Limb (tissue), 2 donors: ENCODE measurements around the gene PDE6B.
"Not testable (repeated sequence)": the region's sequence is repeated elsewhere in the genome, so short reads cannot be mapped to it uniquely, and the experiment has no call there.

ENCODE experiments used
- DNase-seq, 2 donors: peaks; one replicate each; pipeline ENCODE4 v3.0.0-alpha.2; 2016; ENCODE audit errors: extremely low spot score in 2 of 2

The PDE6B gene

DNA sequence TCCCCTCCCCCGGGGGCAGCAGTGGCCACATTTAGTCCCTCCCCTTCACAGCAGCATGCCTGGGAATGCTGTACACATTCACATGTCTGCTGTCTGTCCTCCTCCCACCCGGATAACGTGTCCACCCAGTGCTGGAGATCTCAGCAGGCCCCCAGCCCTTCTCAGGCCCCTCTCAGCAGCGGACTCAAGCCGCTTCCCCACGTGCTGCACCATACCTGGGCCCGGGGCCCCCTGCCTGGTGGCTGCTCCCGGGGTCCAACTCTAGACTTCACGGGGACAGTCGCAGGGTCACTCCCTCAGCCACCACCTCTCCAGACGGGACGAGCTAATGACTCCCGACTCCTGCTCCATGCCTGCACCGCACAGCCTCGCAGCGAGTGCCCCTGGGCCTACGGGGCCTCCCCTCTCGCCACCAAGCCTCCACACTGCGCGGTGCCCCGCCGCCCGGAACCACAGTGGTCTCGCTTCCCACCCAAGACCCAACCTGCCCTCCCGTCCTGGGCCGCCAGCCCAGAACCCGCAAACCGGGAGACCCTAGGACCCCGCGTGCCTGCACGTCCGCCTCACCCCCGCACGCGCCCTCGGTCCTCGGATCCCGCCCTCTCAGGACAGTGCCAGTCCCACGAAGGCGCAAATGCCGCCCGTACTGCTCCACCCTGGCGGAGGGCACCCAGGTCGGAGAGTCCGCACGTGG lies 79.0 kb downstream of the PDE6B start:
- peak in 1 of 2 donors; percentile 59 for DNase-seq

- DNase-seq, result no peak
Observed at GRCh38 chr4:704971-705277, 79.6 kb downstream of the PDE6B start.

DNA sequence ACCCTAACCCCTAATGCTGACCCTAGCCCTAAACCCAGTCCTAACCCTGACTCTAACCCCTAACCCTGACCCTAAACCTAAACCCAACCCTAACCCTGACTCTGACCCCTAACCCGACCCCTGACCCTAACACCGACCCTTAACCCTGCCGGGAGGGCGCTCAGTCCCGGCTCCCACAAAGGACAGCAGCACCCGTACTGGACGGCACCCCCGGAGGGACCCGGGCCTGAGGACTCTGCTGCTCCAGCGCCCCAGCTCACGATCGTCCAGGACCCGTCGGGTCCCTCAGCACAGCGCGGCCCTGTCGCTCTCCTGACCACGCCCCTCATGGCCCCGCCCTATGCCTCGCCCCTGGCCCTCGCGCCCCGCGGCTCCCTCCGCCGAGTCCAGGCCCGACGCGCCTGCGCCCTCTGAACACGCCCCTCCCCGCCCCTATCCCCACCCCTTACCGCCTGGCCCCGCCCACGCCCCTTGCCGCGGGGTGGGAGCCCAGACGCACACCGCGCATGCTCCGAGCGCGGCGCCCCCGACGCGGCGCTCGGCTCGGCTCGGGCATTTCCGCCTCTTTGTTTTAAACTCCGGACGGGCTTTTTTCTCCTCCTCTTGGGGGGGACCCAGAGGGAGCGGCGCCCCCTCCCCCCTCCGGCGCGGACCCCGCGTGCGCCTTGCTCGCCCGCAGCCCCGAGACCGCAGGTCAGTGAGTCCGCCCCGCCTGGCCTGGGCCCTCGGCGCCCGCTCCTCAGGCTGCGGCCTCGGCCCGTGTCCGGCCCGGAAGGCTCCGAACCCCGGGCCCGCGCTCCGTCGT lies 80.1 kb downstream of the PDE6B start, which contains the start of gene PCGF3:
TSS of gene PCGF3 (plus strand) at position 555 of the 805 bp plus-strand sequence. CDS start 27,849 bp downstream, outside the sequence.
- peak; percentile 94 to 100 for DNase-seq

GRCh38 chr4:706083-706633 lies 80.8 kb downstream of the PDE6B start:
- DNase-seq, result not testable (repeated sequence)

DNA sequence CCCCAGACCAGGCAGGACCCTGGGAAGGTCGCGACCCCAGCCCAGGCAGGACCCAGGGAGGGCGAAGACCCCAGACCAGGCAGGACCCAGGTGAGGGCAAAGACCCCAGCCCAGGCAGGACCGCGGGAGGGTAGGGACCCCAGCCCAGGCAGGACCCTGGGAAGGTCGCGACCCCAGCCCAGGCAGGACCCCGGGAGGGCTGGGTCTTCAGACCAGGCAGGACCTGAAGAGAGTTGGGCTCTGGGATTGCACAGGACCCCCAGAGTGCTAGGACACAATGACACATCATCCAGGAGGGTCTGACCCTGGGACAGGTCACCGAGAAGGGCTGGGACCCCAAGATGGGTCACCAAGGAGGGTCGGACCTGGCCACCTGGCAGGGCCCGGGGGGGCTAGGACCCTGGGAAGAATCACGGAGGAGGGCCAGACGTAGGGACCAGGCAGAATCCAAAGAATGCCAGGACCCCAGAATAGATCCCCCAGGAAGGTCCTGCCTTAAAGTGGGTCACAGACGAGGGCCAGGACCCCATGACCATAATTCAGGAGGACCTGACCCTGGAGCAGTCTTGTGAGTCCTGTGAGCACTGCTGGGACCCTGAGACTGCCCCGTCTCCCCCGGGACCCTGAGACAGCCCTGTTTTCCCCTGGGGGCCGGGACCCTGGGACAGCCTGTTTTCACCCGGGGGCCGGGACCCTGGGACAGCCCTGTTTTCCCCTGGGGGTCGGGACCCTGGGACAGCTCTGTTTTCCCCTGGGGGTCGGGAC lies 81.6 kb downstream of the PDE6B start:
- no peak for DNase-seq

DNA sequence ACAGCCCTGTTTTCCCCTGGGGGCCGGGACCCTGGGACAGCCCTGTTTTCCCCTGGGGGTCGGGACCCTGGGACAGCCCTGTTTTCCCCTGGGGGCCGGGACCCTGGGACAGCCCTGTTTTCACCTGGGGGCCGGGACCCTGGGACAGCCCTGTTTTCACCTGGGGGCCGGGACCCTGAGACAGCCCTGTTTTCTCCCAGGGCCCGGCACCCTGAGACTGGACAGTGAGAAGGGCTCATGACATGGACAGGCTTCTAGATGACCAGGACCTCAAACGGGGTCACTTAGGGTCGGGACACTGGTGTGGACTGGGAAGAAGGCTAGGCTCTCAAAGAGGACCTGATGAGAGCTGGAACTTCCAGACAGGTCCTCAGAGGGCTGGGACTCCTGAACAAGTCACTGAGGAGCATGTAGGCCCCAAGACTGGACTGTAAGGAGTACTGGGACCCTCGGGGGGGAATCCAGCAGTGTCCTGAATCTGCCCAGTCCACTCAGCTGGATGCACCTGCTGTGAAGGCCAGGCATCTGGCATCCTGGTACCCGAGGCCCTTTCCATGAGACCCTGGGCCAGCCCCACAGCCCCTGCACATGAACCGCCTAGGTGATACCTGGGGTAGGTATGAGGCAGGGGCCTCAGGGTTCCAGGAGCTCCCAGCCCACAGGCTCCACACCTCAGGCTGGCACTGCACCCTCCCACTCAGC lies 82.7 kb downstream of the PDE6B start:
- DNase-seq, result no peak

- no peak for DNase-seq
Observed at GRCh38 chr4:708631-708933, 83.2 kb downstream of the PDE6B start.

DNA sequence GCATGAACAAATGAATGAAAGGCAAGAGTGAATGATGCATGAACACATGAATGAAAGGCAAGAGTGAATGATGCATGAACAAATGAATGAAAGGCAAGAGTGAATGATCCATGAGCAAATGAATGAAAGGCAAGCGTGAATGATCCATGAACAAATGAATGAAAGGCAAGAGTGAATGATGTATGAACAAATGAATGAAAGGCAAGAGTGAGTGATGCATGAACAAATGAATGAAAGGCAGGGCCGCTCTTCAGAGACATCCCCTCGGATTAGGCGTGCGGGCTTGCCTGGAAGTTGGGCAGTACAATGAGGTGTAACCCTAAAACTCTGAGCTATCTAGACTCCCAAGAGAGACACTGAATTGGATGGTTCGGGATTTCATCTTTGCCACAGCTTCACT lies 84.0 kb downstream of the PDE6B start:
- no peak for DNase-seq

GRCh38 chr4:710116-710515 lies 84.7 kb downstream of the PDE6B start:
- no peak for DNase-seq

GRCh38 chr4:710916-711315 lies 85.5 kb downstream of the PDE6B start:
- DNase-seq, result no peak

DNA sequence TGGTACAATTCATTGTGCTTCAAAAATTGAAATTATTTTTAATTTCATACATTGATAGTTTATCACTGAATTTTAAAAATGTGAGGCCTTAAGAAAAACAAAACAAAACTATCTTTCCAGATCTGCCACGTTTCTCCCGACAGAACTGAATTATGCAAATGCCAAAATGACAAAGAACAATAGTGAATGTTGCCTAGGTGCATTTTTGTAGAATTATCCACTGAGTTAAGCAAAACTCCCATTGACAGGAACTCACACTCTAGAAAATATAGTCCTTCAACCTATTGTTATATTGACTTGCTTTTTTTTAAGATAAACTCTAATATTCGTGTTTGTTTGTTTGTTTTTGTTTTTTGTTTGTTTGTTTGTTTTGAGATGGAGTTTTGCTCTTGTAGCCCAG lies 86.7 kb downstream of the PDE6B start:
- no peak for DNase-seq

DNA sequence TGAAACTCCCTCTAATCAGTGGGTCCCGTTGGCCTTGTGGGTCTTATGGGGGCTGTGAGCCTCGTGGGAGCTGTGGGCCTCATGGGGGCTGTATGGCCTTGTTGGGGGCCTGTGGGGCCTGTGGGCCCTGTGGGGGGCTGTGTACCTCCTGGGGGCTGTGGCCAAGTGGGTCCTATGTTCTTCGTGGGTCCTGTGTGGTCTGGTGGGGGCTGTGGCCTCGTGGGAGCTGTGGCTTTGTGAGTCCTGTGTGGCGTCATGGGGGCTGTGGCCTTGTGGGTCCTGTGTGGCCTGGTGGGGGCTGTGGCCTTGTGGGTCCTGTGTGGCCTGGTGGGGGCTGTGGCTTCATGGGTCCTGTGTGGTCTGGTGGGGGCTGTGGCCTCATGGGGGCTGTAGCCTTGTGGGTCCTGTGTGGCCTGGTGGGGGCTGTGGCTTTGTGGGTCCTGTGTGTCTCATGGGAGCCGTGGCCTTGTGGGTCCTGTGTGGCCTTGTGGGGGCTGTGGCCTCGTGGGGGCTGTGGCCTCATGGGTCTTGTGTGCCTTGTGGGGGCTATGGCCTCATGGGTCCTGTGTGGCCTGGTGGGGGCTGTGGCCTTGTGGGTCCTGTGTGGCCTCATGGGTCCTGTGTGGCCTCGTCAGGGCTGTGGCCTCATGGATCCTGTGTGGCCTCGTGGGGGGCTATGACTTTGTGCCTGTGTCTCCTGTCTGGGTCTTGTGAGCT lies 87.7 kb downstream of the PDE6B start:
- DNase-seq, result no peak

GRCh38 chr4:714087-714486 lies 88.7 kb downstream of the PDE6B start:
- DNase-seq, result no peak

- DNase-seq, result no peak
Observed at GRCh38 chr4:717601-718320, 92.4 kb downstream of the PDE6B start.

- no peak for DNase-seq
Observed at GRCh38 chr4:718460-718859, 93.1 kb downstream of the PDE6B start.
